ENCODE data around the gene ZMAT3.
"Not testable (repeated sequence)": the region's sequence is repeated elsewhere in the genome, so short reads cannot be mapped to it uniquely, and the experiment has no call there.

The ZMAT3 gene

DNA sequence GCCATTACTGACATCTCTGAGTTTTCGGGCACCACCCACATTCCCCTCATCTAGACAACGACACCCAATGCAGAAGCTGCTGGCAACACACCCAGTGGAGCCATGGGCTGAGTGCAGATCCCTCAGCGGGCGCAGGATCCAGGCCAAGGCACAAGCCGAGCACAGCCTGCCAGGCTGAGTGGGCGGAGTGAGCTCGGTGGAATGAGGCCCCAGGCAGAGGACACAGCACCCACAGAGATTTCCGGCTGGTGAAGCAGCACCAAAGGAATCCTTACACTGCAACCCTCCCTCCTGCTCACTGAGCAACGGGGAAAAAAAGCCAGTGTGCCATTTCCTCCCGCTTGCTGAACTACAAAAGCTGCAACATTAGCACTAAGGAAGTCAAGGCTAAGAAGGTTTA, 34.3 kb downstream of the ZMAT3 start:
- DNase-seq (ENCODE audit: low read depth, low spot score), result peak; percentile 85
- in situ Hi-C loops (cut with HindIII; ENCODE audit: low sequenced_read_pairs), result no loop called here
- TF ChIP-seq, protein P1, sequence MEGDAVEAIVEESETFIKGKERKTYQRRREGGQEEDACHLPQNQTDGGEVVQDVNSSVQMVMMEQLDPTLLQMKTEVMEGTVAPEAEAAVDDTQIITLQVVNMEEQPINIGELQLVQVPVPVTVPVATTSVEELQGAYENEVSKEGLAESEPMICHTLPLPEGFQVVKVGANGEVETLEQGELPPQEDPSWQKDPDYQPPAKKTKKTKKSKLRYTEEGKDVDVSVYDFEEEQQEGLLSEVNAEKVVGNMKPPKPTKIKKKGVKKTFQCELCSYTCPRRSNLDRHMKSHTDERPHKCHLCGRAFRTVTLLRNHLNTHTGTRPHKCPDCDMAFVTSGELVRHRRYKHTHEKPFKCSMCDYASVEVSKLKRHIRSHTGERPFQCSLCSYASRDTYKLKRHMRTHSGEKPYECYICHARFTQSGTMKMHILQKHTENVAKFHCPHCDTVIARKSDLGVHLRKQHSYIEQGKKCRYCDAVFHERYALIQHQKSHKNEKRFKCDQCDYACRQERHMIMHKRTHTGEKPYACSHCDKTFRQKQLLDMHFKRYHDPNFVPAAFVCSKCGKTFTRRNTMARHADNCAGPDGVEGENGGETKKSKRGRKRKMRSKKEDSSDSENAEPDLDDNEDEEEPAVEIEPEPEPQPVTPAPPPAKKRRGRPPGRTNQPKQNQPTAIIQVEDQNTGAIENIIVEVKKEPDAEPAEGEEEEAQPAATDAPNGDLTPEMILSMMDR (IDR thresholded peaks at IDR 0.05; ENCODE audit: low read depth, low read length), result no peak
- H3K4me3 ChIP-seq (ENCODE audit: low read depth, low read length), result no peak overlapping the region

GRCh38 chr3:179036626-179037300, 34.8 kb downstream of the ZMAT3 start:
- no peak for DNase-seq (ENCODE audit: low read depth, low spot score)
- in situ Hi-C loops (cut with HindIII; ENCODE audit: low sequenced_read_pairs), result no loop called here
- TF ChIP-seq, protein P1 (IDR thresholded peaks at IDR 0.05; ENCODE audit: low read depth, low read length), result no peak
- no peak overlapping the region for H3K4me3 ChIP-seq (ENCODE audit: low read depth, low read length)

GRCh38 chr3:179036226-179036625, 35.4 kb downstream of the ZMAT3 start:
- H3K4me3 ChIP-seq (ENCODE audit: low read depth, low read length), result no peak overlapping the region
- TF ChIP-seq, protein P1 (IDR thresholded peaks at IDR 0.05; ENCODE audit: low read depth, low read length), result no peak
- in situ Hi-C loops (cut with HindIII; ENCODE audit: low sequenced_read_pairs), result no loop called here
- DNase-seq (ENCODE audit: low read depth, low spot score), result no peak

- in situ Hi-C loops (cut with HindIII; ENCODE audit: low sequenced_read_pairs), result no loop called here
- no peak overlapping the region for H3K4me3 ChIP-seq (ENCODE audit: low read depth, low read length)
- no peak for DNase-seq (ENCODE audit: low read depth, low spot score)
- TF ChIP-seq, protein P1 (IDR thresholded peaks at IDR 0.05; ENCODE audit: low read depth, low read length), result no peak
Observed at GRCh38 chr3:179035232-179035631, 36.4 kb downstream of the ZMAT3 start.

GRCh38 chr3:179033304-179033657, 38.3 kb downstream of the ZMAT3 start:
- in situ Hi-C loops (cut with HindIII; ENCODE audit: low sequenced_read_pairs); DNase-seq (ENCODE audit: low read depth, low spot score); H3K4me3 ChIP-seq (ENCODE audit: low read depth, low read length): not testable (repeated sequence)

GRCh38 chr3:179032454-179033303, 38.9 kb downstream of the ZMAT3 start:
- in situ Hi-C loops (cut with HindIII; ENCODE audit: low sequenced_read_pairs); DNase-seq (ENCODE audit: low read depth, low spot score); H3K4me3 ChIP-seq (ENCODE audit: low read depth, low read length): not testable (repeated sequence)

DNA sequence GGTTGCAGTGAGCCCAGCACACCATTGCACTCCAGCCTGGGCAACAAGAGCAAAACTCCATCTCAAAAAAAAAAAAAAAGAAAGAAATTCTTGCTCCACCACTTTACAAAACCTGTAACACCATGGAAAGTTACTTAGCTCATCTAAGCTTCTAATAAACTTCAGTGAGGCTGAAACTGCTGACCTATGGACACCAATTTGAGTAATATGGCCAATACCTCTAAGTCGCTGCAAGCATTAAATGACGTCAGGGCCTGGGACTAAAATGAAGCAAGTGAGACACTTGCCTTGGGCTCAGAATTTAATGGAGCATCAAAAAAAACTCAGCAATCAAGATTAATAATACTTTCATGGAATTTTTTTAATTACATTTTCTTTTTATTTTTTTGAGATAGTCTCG, 42.5 kb downstream of the ZMAT3 start:
- DNase-seq (ENCODE audit: low read depth, low spot score), result no peak
- no peak overlapping the region for H3K4me3 ChIP-seq (ENCODE audit: low read depth, low read length)
- in situ Hi-C loops (cut with HindIII; ENCODE audit: low sequenced_read_pairs), result no loop called here
- TF ChIP-seq, protein P1 (IDR thresholded peaks at IDR 0.05; ENCODE audit: low read depth, low read length), result no peak

Measured in astrocyte of the spinal cord (primary cell).